NCI-H1048 (cell line): ENCODE data around the gene ABCC4.

Source experiments
- DNase-seq: peaks from one replicate; lab custom pipeline; 2025; lab: John Stamatoyannopoulos, UW

Gene ABCC4

DNA sequence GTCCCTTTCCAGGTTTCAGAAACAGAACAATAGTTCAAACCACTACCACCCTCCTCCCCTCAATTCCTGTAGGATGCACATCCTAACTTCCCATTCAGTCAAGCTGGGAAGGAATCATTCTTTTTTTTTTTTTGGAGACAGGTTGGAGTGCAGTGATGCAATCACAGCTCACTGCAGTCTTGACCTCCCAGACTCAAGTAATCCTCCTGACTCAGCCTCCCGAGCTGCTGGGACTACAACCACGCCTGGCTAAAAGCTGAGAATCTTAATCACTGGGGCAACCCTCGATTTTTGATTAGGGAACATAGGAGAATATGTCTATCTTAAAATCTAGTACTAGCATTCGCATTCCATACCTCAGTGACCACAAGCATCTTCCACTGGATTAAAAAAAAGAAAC is 146.2 kb downstream of the ABCC4 start:
- DNase-seq = no peak

DNA sequence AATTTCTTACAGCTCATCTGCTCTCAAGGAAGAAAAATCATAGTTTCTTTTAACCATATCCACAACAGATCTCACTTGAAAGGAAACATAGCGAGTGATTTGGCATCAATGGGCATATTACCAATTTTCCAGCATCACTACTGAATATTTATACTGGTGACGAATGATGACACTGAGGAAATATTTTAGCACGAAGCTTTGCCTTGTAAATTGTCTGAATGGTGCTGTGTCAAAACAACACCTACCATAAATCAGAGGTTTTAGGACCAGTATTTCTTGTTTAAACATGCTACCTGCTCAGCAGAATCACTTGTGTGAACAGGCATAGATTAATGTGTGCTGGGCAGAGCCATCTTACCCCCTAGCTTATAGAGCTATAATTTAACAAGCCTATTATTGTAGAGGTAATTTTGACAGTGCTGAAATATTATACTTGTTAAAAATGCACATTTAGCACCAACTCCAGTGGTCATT is 146.8 kb downstream of the ABCC4 start:
- DNase-seq = no peak

DNA sequence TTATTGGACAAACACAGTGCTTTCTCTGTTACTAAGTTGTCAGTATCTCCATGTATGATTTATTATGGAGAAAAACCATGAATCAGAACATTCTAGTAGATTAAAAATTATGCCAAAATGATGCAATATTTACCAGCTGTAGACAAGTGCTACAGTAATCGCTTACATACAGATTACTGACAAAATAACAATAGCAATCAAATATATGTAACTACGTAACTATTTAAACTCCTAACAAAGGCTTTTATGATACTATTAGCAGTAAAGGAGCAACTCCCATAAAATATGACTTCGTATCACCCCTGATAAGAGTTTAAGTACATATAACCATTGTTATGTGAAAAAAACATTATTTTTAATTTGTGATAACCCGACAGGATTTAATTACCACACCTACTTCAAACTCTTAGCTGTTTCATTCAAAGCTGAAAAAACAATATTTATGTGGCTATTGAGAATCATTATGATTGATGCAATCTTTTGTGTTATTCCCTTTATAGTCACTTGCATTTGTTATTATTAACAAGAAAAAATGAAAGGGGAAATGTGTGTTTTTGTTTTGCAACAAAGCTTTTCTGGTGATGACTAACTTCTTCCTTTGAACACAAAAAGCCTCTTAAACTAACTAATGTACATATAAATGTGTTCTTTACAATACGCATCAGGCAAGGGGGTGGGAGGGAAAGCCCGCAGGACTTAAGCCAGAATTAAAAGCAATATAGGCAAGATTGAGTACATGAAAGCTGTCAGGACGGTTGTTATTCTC is 147.4 kb downstream of the ABCC4 start:
- DNase-seq = no peak

DNA sequence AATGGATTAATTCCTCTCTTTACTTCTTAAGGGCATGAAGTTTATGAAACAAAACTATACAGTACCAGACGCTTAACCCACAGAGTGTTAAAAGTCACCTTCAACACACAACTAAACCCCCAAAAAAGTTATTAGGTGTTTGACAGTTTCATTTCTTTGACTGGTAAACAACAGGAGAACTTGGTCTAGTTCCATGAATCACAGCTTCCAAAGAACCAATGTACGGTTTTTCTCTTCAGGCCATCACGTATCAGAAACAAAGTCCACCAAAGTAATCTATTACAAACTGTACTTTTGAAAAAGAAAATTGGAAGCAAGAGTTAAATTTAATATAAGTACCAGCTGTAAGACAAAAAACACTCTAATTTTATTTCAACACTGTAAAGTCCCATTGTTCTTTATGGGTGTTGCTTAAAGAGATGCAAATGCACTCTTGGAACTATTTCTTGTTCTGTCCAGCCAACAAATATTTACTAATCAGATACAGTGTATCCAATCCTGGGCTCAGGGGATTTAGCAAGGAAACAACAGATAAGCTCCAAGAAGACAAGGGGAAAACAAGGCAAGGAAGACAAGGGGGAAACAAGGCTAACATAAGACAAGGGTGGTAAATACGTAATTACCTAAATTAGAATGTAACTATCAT is 149.2 kb downstream of the ABCC4 start:
- no peak for DNase-seq

- no peak for DNase-seq
Observed at GRCh38 chr13:95150555-95150954, 150.7 kb downstream of the ABCC4 start.

DNA sequence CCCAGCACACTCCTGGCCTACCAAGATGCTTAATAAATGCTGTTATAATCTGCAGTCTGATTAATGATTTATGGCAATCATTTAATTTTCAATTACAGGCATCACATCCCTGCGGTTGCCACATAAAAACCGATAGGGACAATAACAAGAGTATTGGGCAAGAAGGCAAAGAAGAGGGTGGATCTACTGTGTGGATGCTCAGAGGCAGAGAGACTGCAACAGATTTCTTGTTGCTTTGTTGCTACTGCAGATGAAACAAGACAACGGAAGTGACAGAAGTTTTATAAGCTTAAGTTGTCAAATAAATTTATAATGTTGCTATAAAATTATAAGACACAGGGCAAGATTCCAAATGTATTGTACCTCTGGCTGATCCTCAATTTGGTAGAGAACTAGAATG is 154.8 kb downstream of the ABCC4 start:
- no peak for DNase-seq

- no peak for DNase-seq
Observed at GRCh38 chr13:95145587-95145986, 155.7 kb downstream of the ABCC4 start.

GRCh38 chr13:95140502-95140901 is 160.7 kb downstream of the ABCC4 start:
- no peak for DNase-seq

- DNase-seq = no peak
Observed at GRCh38 chr13:95138876-95139585, 162.2 kb downstream of the ABCC4 start.

GRCh38 chr13:95137096-95137495 is 164.2 kb downstream of the ABCC4 start:
- DNase-seq = no peak

DNA sequence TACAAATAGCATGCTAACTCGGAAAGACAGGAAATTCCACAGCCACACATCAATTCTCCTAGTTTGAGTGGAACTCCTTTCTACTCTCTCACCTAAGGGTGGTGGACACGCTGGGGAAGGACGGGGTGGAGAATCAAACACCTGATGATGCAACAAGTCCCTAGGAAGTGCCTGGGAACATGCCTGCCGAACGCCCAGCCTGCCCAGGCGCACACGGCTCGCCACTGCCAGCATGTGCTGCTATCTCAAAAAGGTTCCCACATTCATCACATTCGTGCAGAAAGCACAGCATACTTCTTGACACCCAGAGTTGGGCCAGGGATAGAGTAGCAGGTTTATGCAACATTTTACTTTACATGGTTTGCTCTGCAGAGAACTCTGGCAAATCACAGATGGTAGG is 164.6 kb downstream of the ABCC4 start:
- DNase-seq = no peak

DNA sequence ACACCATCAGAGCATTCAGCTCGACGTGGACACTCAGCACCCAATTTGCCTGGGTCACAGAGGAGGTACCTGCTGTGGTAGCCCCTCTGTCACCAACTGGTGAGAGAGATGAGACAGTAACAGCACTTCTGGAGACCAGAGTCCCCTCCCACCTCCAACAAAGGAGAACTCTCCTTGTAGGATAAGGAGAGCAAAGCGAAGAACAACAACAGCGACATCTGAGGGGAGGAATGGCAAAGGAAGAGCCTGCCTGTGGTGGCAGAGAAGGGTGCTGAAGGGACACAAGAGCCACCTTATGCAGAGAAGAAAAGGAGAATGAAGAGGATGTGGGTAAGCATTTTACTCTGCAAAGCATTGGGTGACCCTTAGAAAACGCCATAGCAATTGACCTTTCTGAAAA is 167.8 kb downstream of the ABCC4 start:
- no peak for DNase-seq

GRCh38 chr13:95129004-95129403 is 172.2 kb downstream of the ABCC4 start:
- no peak for DNase-seq

GRCh38 chr13:95128045-95128643 is 173.1 kb downstream of the ABCC4 start:
- no peak for DNase-seq

- no peak for DNase-seq
Observed at GRCh38 chr13:95124959-95125358, 176.3 kb downstream of the ABCC4 start.

- no peak for DNase-seq
Observed at GRCh38 chr13:95123726-95124125, 177.5 kb downstream of the ABCC4 start.

DNA sequence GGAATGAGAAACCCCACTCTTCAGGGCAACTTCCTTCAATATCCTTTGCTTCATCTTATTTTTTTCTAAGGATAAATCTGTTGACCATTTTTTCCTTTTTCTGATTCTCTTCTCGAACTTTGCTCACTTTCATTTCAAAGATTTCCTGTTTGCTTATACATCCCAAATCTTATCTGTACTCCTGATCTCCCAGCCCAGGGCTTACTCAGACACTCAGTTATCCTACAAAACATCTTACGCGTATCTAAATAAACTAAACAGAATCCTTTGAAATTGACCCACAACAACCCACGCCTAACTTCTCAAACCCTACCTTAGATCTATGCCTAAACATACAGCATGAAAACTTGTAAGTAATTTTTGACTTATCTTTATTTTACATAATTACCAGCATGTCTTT is 179.2 kb downstream of the ABCC4 start:
- no peak for DNase-seq

DNA sequence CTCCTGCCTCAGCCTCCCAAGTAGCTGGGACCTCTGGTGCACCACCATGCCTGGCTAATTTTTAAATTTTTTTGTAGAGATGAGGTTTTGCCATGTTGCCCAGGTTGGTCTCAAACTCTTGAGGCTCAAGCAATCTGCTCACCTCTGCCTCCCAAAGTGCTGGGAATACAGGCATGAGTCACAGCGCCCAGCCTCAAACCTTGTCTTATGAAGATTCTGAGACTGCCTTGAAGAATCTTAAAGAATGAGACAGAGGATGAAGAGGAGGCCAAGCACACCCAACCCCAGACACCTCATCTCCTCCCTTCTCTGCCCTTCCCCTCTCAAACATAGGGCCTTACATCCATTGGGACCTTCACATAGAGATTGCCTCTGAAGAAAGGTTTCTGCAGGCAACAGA is 179.7 kb downstream of the ABCC4 start:
- DNase-seq = no peak

- no peak for DNase-seq
Observed at GRCh38 chr13:95120650-95121049, 180.6 kb downstream of the ABCC4 start.

GRCh38 chr13:95118541-95119324 is 182.5 kb downstream of the ABCC4 start:
- no peak for DNase-seq

GRCh38 chr13:95117092-95117491 is 184.2 kb downstream of the ABCC4 start:
- DNase-seq = no peak

GRCh38 chr13:95115525-95115924 is 185.7 kb downstream of the ABCC4 start:
- DNase-seq = no peak
